Caco-2 (cell line): Measurements from ENCODE around the gene HOXC10. TPM values are rescaled to one million over a fixed set of nuclear protein-coding genes. Genes with fewer than 3 reads are reported as not detected.

Experiments used
- BruUV-seq: library from RNA; stranded (reverse); fragments of 400-500 nt; replicated peaks from 2 replicates; lab custom pipeline; 2021; lab: Mats Ljungman, UMichigan
- CTCF ChIA-PET: fragments of 300-600 bp; sonication (Branson Sonifier 250); formaldehyde crosslinking; loops from one replicate; lab custom pipeline; 2022; ENCODE audit warnings: antibody characterized with exemption; lab: Charles Lee
- POLR2A ChIA-PET: fragments of 300-600 bp; sonication (Branson Sonifier 250); formaldehyde crosslinking; loops from one replicate; lab custom pipeline; 2022; ENCODE audit warnings: antibody characterized with exemption; lab: Charles Lee
- DNase-seq, 2 experiments: peaks; one replicate each; pipeline versions ENCODE4 v3.0.0 to v3.0.0-alpha.2; 2020 to 2022
- H3K27me3 ChIP-seq: replicated peaks from 2 replicates; pipeline ENCODE4 v1.6.0; 2011; ENCODE audit warnings: low read length; ENCODE audit not compliant: control insufficient read depth, insufficient read depth
- H3K36me3 ChIP-seq: 2 replicates; pipeline ENCODE4 v1.5.1; 2011; ENCODE audit warnings: low read length; ENCODE audit not compliant: control insufficient read depth, insufficient read depth
- H3K4me1 ChIP-seq: fragments of 250-450 bp; sonication (Bioruptor Pico); 2 replicates; pipeline ENCODE4 v1.5.1; 2020; ENCODE audit warnings: mild to moderate bottlenecking
- H3K4me3 ChIP-seq: 2 replicates; pipeline ENCODE4 v1.5.1; 2011; ENCODE audit warnings: low read depth, mild to moderate bottlenecking, control low read depth, low read length
- H3K9me3 ChIP-seq: fragments of 250-450 bp; sonication (Bioruptor Pico); 2 replicates; pipeline ENCODE4 v1.5.1; 2020; ENCODE audit warnings: mild to moderate bottlenecking, moderate library complexity
- H3K27ac Mint-ChIP-seq: one replicate; pipeline ENCODE4 v1.8.0; 2022; ENCODE audit warnings: mixed read lengths; ENCODE audit not compliant: unreplicated experiment
- H3K27me3 Mint-ChIP-seq: one replicate; pipeline ENCODE4 v1.8.0; 2022; ENCODE audit warnings: mixed read lengths; ENCODE audit not compliant: insufficient read depth, unreplicated experiment
- H3K36me3 Mint-ChIP-seq: one replicate; pipeline ENCODE4 v1.8.0; 2022; ENCODE audit warnings: mild to moderate bottlenecking, mixed read lengths; ENCODE audit not compliant: insufficient read depth, unreplicated experiment
- H3K4me1 Mint-ChIP-seq: one replicate; pipeline ENCODE4 v1.8.0; 2022; ENCODE audit warnings: low read depth, mixed read lengths; ENCODE audit not compliant: unreplicated experiment
- H3K4me3 Mint-ChIP-seq: one replicate; pipeline ENCODE4 v1.8.0; 2022; ENCODE audit warnings: mild to moderate bottlenecking, moderate library complexity, mixed read lengths; ENCODE audit not compliant: unreplicated experiment
- H3K9me3 Mint-ChIP-seq: one replicate; pipeline ENCODE4 v1.8.0; 2022; ENCODE audit warnings: mixed read lengths; ENCODE audit not compliant: unreplicated experiment
- CTCF ChIP-seq, 2 experiments: fragments of 200-600 bp in 1 of 2; IDR thresholded peaks; 1 replicate in 1 of 2; 2 replicates in 1 of 2; pipeline versions ENCODE4 v1.5.1 to v1.8.0; 2011 to 2022; ENCODE audit warnings: antibody characterized with exemption in 1 of 2, control low read depth in 1 of 2, inconsistent platforms in 1 of 2, low read depth in 1 of 2, low read length in 1 of 2, mild to moderate bottlenecking in 1 of 2, moderate library complexity in 1 of 2; ENCODE audit not compliant: insufficient read depth in 1 of 2, severe bottlenecking in 1 of 2, unreplicated experiment in 1 of 2
- intact Hi-C: fragments of 100-400 bp; cut with micrococcal nuclease; formaldehyde crosslinking; loops from one replicate; pipeline ENCODE4 v1.10.0; 2022; ENCODE audit not compliant: unreplicated experiment
- total RNA-seq: library from RNA; stranded (reverse); gene quantifications from 2 replicates; pipeline ENCODE4 v1.2.3, GENCODE V29; 2022

Gene HOXC10
- total RNA-seq, 1 experiment from 2014 or later: 4.0 TPM

GRCh38 chr12:54005853-54006558, 21.1 kb downstream of the HOXC10 start:
- CTCF ChIA-PET: interaction anchor here (0.6 to 5.3 kb wide), 26 partner anchors 8 to 319 kb away, joined by 3 to 84 read pairs (median 5); partner anchors contain the start of genes COPZ1, HOXC10, HOXC13 and HOXC5
- intact Hi-C loops: loop anchor here (1.0 kb wide), 7 partner anchors 22 to 209 kb away; partner anchors contain the start of gene HOXC6
- Mint-ChIP-seq H3K27ac (peak overlapping the region; percentile 58), H3K4me1 (peaks cover 9% of the 10 kb centered on the region), H3K4me3 (peak overlapping the region; percentile 87), H3K27me3 (no peaks in the 10 kb centered on the region), H3K36me3 (peaks cover 6% of the 10 kb centered on the region), H3K9me3 (no peaks in the 10 kb centered on the region)
- H3K9me3 ChIP-seq: no peaks in the 10 kb centered on the region
- TSS peak; percentile 80 for BruUV-seq
- no peaks in the 10 kb centered on the region for H3K27me3 ChIP-seq
- DNase-seq: peak; percentile 82 to 92
- peaks cover 41% of the 10 kb centered on the region for H3K4me1 ChIP-seq
- H3K4me3 ChIP-seq: peak overlapping the region; percentile 53
- TF ChIP-seq CTCF (IDR thresholded peaks at IDR 0.05; ENCODE audit: insufficient read depth in 1 of 2, low read depth in 1 of 2, low read length in 1 of 2, severe bottlenecking in 1 of 2, unreplicated experiment in 1 of 2): peak; percentile 85 to 90
- H3K36me3 ChIP-seq: no peaks in the 10 kb centered on the region
- POLR2A ChIA-PET: interaction anchor here (0.5 to 2.1 kb wide), 6 partner anchors 11 to 825 kb away, joined by 3 to 25 read pairs (median 6); partner anchors contain the start of genes CSAD, HOXC5 and ZNF740

DNA sequence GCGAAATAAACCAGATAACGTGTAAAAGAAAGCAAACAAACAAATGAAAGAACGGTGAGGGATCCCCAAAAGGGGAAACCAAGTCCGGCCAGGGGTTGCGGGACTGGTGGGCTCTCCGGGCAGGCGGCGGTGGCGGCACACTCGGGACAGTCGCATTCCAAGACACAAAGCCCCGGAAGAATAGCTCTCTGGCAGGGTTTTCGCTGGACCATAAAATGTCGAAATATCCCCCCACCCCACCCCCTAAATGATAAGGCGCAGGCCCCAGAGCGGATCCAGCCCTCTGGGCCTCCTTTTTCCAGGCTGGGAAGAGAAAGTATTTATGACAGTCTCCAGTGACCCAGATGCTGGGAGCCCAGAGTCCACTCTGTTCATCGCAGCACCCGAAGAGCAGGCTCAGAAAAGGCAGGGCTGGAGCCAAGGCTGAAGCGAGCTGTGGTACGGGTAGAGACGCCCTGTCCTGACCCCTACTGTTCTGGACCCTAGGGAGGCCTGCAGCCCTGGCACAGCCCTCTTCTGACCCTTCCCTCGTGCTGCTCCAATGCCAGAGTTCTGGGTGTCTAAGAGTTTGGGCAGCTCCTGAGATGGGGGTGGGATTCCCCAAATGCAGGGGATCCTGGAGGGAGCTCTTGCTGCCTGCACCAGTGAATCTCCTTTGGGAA, 21.7 kb downstream of the HOXC10 start:
- Histone ChIP-seq H3K4me1 (peaks cover 47% of the 10 kb centered on the region), H3K4me3 (peak overlapping the region; percentile 53), H3K27me3 (no peaks in the 10 kb centered on the region), H3K9me3 (no peaks in the 10 kb centered on the region), H3K36me3 (no peaks in the 10 kb centered on the region)
- ChIA-PET POLR2A (interaction anchor here (0.5 to 2.1 kb wide), 8 partner anchors 10 to 826 kb away, joined by 3 to 27 read pairs (median 7); partner anchors contain the start of genes CSAD, HOXC5 and ZNF740), CTCF (interaction anchor here (0.6 to 5.3 kb wide), 21 partner anchors 10 to 381 kb away, joined by 3 to 84 read pairs (median 8); partner anchors contain the start of genes ATF7, HOXC10, HOXC5 and HOXC6)
- H3K27ac Mint-ChIP-seq: peak overlapping the region; percentile 58
- no peaks in the 10 kb centered on the region for H3K27me3 Mint-ChIP-seq
- H3K9me3 Mint-ChIP-seq: no peaks in the 10 kb centered on the region
- BruUV-seq: no TSS peak
- intact Hi-C loops: loop anchor here (1.0 kb wide), 7 partner anchors 22 to 209 kb away; partner anchors contain the start of gene HOXC6
- peak in 1 of 2 experiments; percentile 2 for TF ChIP-seq CTCF (IDR thresholded peaks at IDR 0.05; ENCODE audit: insufficient read depth in 1 of 2, low read depth in 1 of 2, low read length in 1 of 2, severe bottlenecking in 1 of 2, unreplicated experiment in 1 of 2)
- DNase-seq: peak; percentile 74 to 84
- peaks cover 6% of the 10 kb centered on the region for H3K36me3 Mint-ChIP-seq
- H3K4me3 Mint-ChIP-seq: peak overlapping the region; percentile 87
- H3K4me1 Mint-ChIP-seq: peaks cover 16% of the 10 kb centered on the region
